PC-3 (cell line): ENCODE data around the gene CMSS1.

Source experiments
- CTCF ChIP-seq: fragments of 300-600 bp; sonication (generic); conservative IDR thresholded peaks from 2 replicates; pipeline ENCODE4 v1.5.1; 2017; ENCODE audit warnings: antibody characterized with exemption, low read depth, mild to moderate bottlenecking, low read length
- EZH2 ChIP-seq: fragments of 300-600 bp; sonication (generic); IDR thresholded peaks from one replicate; pipeline ENCODE4 v1.6.1; 2017; ENCODE audit warnings: antibody characterized with exemption, mild to moderate bottlenecking, low read length; ENCODE audit not compliant: unreplicated experiment

- TF ChIP-seq CTCF (no peak), EZH2 (no peak)
Measured at GRCh38 chr3:99900248-99900647, 82.6 kb downstream of the CMSS1 start.
